Ecto neural progenitor cell (in vitro differentiated cells): ENCODE measurements around the gene UNC13A.

Experiments used
- DNase-seq: peaks from one replicate; pipeline ENCODE4 v3.0.0-alpha.2; 2018; ENCODE audit warnings: low spot score

UNC13A gene

DNA sequence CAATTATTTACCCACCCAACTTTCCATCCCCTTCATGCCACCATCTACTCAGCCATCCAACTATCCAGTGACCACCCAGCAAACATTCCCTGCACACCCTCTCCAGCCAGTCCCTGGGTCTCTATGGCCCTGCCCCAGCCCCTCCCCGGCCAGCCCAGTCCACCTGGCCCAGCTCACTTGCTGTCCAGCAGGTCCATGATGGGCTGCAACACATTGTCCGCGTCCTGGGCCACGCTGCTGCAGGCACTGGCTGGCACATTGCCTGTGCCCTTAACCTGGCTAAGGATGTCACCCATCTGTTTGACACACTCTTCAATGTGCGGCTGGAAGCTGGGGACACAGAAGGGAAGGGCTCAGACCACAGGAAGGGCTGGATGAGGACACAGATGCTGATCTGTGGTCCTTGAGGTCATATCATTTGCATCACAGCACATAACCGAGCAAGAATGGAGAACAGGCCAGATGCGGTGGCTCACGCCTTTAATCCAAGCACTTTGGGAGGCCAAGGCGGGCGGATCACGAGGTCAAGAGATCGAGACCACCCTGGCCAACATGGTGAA, 61.6 kb downstream of the UNC13A start:
- DNase-seq: peak; percentile 41

DNA sequence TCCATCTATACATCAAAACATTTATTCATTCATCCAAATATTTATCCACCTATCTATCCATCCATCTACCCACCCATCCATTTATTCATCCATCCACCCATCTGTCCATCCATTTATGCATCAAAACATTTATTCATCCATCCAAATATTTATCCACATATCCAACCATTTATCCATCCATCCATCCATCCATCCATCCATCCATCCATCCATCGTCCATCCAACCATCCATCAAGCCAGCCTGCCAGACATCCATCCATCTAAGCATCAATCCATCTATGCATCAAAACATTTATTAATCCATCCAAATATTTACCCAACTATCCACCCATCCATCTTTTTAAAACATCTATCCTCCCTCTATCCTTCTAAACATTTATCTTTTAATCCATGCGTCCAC, 62.2 kb downstream of the UNC13A start:
- no peak for DNase-seq

DNA sequence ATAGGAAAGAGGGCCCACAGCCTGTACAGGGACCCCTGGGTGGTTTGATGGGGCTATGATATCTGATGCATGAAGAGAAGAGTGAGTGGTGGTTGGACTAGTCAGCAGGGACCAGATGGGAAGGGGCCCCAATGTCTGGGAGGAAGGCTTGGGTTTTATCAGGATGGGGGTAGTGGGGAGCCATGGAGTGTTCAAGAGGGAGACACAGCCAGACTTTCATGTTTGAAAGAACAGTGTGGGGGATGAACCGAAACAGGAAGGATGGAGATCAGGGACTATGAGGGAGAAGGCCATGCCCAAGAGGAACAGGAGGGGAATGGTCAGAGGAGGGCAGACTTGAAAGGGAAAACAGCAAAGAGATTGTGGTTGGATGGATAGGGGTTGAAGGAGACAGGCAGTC, 63.1 kb downstream of the UNC13A start:
- DNase-seq: no peak

DNA sequence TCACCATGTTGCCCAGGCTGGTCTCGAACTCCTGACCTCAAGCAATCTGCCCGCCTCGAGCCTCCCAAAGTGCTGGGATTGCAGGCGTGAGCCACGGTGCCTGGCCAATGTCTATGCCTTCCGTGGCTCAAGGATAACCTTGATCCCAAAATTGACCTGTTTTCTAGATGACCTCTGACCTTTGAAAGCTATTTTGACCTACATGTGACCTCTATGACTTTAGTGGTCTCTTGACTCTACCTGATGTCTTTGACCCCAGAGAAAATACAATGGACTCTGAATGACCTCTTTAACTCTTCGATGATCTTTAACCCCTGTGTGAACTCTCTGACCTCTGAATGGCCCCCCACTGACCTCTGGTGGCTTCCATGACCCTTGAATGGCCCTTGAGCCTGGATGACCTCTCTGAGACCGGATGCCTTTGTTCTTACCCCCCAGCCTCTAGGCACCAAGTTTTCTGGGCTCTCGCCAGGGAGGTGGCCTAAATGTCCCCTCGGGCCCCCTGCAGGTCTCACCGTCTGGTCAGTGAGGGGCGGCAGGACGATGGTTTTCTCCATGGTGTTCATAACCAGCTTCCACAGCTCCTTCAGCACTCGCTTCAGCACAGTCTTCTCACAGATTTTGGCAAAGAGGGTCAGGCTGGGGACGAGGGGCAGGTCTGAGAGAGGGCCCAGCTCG, 63.7 kb downstream of the UNC13A start:
- DNase-seq: no peak

DNA sequence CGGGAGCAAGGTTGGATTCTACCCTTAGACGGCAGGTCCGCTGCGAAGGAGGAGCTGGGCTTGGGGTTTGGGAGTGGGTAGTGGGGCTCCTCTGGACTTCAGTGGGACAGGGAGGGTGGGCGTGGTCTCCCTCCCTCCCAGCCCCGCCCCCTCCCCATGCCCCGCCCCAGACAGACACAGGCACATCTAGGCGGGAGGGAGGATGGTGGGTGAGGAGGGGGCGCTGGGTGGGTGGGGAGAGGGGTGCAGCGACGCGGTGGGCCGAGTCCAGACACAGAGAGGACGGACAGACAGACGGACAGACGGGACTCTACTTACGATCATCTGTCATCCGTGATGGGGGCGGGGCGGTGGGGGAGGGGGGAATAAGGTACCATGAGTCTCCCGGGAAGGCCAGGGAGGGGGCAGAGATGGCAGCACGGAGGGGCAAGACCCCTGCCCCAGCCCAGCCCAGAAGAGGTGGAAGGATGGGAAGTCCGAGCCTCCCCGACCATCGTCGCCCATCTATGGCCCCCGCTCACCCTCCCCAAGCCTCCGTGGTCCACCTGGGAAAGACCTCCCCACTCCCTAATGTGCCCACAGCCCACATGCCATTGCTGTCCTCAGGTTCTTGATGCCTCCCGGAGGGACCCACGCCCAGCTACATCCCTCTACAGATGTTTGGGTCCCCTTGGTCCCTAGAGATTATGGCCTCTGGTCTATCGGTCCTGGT, 64.8 kb downstream of the UNC13A start:
- DNase-seq: no peak

DNA sequence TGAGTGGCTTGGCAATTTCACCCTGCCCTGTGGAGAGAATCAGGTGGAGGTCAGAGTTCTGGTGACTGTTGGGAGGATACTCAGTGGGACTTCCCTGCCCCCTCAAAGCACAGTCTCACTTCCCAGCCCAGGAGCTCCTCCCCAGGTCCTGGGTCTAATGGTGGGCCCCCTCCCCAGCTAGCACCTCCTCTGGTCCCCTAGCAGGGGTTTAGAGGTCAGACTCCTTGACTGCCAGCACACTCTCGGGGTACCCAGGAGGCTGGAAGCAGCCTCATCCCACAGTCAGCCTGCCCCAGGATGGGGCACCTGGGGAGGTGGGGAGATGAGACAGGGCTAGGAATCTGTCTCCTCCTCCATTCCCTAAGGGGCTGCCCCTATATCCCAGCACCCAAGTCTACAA, 67.5 kb downstream of the UNC13A start:
- no peak for DNase-seq

DNA sequence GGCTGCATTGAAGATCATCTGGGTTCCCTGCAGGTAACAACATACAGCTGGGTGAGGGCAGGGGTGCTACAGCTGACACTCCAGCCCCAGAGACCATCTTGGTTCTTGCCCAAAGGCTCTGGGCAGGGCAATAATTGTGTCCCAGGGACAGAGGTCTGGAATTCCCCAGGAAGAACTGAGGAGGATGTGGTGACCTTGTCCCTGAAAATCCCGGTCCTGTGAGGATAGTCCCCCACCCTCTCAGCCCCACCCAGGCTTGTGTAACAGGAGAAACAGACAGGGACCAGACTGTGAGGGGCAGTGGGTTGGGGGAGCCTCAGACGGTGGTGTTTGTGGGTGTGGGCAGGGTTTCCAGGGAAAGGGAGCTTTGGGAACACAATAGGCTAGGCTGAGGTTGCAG, 69.2 kb downstream of the UNC13A start:
- DNase-seq: no peak

DNA sequence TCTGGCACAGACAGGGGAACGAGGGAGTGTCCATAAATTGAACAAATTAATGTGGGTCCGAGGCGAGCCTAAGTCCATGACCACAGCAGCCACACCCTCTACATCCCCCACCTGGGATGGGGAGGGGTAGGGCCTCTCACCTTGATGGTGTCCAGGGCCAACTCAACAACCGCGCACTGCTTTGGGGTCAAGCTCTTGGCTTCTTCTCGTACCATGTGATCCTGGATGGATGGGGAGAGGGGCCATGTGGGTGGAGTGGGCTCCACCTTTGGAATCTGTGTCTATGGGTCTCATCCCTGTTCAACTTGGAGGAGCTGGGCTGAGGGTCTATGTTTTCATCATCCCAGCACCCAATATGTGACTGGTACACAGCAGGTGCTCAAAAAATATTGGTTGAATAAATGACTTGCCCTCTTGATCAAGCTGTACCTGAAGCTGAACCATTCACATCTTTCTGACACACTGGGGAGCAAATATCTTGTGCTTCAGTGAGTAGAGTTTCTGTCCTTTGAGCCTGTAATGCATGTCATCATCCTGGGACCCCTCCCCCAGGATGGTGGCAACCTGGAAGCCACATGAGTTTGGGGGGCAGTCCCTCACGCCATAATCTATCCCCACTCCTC, 69.8 kb downstream of the UNC13A start:
- DNase-seq: no peak

DNA sequence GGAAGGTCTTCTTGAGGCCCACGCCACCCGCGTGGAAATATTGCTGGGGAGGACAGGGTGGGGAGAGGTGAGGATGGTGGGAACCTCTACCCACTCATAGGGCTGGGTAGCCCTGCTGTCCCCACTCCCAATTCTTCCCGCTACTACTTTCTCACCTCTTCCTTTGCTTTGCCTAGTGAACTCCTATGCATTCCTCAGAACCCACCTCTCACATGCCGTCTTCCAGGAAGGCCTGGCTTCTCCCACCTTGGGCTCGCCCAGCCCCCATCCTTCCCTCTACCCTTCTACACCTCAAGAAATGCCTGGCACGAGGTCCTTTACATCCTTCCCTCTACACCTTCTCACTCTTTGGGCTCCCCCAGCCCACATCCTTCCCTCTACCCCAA, 70.4 kb downstream of the UNC13A start:
- no peak for DNase-seq

DNA sequence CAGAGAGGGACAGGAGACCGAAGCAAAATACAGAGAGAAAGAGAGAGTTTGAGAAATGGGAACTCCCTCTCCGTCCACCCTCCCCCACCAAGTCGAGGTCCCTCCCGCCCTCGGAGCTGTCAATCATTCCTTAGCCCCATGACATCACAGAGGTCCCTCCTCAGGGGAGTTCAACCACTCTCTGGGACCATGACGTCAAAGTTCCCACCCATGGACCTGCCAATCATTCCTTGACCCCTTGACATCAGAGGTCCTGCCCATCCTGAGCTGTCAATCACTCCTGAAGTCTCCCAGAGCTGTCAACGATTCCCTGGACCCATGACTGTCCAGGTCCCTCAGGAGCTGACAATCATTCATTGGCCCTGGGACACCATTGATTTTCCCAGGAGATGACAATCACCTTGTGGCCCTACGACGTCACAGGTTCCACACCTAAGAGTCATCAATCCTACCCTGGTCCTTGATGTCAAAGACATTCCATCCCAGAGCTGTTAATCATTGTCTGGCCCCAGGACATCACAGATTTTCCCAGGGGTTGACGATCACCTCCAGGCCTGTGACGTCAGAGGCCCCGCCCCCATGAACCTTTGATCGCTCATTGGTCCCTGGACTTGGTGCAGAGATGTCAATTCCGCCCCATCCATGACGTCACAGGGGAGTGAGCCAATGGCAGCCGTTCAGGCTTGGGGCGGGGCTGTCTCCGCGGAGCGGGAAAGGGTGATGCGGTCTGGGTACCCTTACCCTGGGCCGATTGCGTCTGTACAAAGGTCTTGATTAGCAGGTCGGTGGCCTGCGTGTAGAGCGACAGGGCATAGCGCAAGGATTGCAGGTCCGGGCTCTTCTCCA, 71.0 kb downstream of the UNC13A start:
- DNase-seq: peak; percentile 72

DNA sequence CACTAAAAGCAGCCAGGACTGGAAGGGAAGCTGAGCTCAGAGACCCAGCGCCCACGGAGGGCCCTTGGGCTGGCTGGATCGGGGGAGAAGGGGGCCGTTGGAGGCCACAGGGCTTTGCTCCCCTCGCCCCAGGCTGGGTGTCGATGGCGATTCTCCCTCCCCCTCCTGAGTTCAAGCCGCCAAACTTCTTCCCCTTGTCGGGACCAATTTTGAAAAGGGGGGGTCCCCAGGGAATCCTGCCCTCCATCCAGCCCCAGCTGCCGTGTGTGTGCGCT, 71.5 kb downstream of the UNC13A start:
- DNase-seq: no peak

DNA sequence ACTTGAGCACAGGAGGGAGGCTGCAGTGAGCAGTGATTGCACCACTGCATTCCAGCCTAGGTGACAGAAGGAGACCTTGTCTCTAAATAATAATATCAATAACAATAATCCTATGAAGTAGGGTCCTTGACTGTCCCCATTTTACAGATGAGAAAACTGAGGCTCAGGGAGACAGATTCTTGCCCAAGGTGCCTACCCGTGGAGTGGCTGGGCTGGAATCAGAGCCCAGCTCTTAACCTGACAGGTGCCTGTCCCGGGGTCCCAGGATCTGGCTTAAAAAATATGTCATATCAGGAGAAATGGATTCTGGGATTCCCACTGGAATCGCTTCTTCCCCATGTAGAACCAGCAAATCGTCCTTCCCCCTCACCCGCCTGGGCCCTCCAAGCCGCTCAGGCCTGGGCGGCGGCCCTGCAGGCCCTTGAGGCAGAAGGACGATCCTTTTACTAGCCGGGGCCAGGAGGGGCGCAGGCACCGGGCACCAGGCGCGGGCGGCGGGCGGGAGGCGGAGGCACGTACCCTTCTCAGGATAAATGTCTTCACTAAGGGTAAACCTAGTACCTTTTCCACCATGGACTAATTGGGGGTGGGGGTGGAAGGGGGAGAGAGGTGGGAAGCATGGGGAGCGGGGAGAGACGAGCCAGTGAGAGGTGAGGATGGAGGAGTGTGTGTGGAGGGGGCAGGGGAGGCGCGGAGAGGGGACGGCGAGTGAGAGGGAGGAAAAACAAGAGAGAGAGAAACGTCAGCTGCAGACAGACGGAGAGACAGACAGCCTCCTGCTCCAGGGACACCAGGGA, 72.1 kb downstream of the UNC13A start:
- no peak for DNase-seq

DNA sequence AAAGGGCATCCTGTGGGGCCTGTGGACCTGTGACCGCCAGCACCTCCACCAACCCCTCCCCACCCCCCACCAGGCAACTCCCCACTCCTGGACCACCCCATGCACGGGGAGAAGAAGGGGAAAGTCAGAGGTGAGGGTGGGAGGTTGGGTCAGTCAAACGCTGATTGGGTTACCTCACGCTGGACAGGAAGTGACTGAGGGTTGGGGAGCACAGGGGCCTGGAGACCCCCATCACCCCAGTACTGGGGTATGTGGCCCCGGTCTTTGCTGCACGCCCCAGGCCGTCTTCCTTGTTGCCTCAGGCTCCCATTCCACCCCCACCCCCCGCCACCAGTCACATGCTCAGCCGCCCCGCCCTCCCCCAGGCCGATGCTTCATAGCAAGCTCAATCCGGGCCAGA, 73.7 kb downstream of the UNC13A start:
- DNase-seq: no peak

DNA sequence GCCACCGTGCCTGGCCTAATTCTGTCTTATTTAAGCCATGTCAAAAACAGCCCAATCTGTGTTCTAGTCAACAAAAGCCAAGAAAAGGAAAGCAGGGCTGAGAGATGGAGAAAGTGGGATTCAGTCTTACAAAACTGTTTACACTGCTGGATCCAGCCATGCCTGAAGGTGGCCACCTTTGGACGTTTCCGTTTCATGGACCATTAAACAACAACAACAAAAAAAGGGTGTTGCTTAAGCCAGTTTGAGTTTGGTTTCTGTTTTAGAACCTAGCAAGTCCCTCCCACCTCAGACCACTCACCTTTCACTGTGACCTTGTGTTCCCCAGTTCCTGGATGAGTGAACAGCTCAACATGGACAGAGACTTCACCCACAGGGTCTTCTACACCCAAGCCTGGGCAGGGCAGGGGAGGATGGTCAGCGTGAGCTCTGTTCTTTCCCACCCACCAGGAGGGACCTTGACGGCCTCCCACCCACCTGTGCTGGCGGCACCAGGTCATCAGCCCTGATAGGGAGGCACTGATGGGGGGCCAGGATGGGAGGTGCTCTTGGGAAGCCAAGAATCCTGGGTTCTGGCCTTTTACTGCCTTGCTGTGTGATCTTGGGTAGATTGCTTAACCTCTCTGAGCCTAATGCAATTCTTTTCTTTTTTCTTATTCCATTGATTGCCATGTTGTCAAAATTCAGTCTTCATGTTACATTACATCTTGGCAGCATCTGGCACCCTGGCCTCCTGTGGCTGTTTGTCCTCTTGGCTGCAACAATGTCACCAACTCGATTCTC, 76.5 kb downstream of the UNC13A start:
- no peak for DNase-seq

DNA sequence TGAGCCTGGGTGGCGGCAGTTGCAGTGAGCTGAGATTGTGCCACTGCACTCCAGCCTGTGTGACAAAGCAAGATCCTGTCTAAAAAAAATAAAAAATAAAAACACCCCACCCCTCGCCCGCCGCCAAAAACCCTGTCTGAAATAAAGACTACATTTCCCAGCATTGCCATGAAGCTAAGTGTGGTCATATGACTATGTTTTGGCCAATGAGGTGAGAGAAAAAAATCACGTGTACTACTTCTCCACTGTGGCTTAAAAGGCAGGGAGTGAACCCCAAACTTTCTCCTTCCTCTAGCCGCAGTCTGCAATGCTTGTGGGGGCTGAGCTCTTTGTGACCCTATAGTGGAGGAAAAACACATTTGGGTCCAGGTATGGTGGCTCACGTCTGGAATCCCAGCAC, 77.8 kb downstream of the UNC13A start:
- no peak for DNase-seq

DNA sequence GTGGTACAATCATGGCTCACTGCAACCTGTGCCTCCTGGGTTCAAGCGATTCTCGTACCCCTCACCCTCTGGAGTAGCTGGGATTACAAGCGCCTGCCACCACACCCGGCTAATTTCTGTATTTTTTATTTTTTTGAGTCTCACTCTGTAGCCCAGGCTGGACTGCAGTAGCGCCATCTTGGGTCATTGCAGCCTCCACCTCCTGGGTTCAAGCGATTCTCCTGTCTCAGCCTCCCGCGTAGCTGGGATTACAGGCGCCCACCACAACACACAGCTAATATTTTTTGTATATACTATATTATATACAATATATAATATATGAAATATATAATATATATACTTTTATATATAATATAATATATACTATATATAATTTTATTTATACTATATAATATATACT, 80.2 kb downstream of the UNC13A start:
- DNase-seq: no peak

DNA sequence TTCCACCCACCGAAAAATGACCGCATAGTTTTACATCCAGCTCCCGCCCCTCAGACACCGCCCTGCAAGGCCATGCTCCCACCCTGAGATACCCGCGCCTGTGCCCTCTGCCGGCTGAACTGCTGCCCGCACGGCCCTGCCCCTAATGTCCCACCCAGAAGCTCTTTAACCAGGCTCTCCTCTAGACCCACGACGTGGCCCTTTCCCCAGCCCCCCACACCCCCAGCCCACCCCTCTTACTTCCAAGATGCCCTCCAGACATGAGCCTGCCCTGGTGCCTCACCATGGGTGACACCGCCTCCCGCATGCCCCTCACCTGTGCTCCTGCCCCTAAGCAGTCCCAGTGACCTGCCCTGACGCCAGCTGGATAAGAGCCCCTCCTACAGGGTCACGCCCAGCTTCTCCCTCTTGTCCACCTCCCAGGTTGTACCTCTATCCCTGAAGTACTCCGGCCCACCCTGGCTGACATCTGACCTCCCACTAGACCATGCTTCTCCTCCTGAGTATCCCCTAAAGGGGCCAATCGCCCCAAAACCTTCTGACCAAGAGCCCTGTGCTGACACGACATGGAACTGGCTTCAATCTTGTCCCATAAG, 81.5 kb downstream of the UNC13A start:
- DNase-seq: no peak

DNA sequence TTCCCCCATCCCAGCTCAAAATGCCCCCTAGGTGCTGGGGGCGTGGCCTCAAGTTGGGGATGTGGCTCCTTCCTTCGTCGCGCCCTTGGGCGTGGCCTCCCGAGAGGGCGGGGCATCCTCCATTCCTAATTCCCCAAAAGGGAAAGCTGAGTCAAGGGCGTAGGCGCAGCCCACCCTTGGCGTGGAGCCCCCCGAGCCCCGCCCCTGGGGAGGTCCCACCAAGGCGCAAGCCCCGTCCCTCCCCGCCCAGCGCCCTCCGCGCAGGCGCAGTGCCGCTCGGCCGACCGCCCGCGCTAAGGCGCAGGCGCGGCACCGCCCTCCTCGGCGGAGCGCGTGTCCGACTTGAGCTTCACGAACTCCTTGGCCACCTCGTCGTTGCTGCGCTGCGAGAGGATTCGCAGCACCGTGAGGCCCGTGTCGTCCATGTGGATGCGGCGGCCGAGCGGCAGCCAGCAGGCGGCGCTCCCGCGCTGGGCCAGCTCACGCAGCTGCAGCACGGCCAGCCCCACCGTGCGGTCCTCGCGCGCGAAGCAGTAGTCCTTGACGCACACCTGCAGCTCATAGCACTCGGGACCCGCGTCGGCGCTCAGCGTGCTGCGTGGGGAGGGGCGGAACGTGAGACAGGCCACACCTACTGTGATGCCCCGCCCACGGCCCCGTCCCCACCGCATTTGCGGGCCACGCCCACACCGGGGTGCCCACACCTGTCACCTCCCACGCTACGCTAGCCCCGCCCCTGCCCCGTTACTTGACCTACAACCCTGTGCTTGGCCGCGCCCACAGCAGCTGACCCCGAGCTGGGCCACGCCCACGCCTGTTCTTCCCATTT, 82.2 kb downstream of the UNC13A start:
- DNase-seq: peak; percentile 95

DNA sequence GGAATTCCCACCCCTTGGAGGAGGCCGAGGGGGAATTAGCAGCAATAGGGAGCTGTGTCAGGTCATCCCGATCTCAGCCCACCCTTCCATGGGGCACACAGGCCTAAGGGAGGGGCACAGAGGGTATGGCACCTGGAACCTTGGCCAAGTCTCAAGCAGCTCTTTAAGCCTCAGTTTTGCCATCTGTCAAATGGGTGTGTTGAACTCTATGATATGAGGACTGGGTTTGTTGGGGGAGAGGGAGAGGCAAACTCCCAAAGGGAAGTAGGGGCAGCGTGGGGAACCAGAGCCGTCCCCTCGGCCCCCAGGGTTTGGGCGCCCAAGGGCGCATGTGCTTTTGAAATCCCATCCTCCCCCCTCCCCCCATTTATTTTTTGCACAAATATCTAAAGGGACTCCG, 83.0 kb downstream of the UNC13A start:
- DNase-seq: no peak
